Germinal center (tissue), 1 donor: ENCODE results near the gene GLIS1.
"Not testable (repeated sequence)": the region's sequence is repeated elsewhere in the genome, so short reads cannot be mapped to it uniquely, and the experiment has no call there.

ENCODE experiments used
- DNase-seq: peaks from one replicate; pipeline ENCODE4 v3.0.0; 2012; ENCODE audit warnings: mixed read lengths, low spot score

The GLIS1 gene

DNA sequence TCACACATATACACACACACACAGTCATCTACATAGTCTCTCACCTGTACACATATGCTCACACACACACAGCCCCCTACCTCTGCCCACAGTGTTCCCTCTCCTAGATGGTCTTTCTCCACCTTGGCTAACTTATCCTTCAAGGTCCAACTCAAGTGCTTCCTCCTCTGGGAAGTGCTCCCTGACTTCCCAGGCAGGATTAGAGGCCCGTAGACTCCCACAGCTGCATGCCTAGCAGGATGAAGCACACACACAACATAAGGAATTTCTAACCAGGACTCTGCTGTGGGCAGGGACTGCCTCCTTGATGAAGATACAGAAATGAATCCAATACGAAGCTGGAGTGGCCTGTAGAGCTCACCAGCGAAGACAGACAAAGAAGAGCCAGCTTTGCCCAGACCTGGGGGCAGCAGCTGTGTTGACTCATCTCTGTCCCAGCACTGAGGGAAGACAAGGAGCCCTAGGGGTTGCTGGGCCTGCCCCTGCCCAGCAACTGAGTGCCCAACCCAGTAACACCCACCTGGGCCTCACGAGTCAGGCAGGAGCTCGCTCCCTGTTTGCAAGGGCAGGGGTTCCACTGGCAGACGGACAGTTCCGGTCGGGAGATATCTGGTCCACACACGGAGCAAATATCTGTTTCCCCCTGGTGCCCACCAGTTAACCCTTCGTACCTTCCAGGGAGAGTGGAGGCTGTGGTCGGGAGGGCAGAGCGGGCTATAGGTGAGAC is 178.9 kb downstream of the GLIS1 start:
- no peak for DNase-seq

DNA sequence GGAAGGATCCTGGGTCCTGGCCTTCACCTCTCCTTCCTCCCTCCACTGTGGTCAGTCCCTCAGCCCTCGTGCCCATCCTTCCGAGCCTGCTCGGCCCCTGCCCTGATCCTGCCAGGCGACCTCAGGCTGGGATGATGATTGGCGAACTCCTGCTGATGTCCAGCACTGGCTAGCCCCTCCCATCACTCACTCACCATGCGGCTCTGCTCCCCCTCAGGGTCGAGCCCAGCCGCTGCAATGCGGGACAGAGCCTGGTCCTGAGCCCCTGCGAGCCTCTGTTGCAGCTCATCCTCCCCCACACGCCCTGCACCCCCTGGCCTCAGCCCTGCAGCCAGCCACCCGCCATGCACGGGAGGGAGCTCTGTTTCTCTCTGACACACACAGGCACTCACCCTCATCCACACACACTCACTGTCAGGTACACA is 179.6 kb downstream of the GLIS1 start:
- no peak for DNase-seq

DNA sequence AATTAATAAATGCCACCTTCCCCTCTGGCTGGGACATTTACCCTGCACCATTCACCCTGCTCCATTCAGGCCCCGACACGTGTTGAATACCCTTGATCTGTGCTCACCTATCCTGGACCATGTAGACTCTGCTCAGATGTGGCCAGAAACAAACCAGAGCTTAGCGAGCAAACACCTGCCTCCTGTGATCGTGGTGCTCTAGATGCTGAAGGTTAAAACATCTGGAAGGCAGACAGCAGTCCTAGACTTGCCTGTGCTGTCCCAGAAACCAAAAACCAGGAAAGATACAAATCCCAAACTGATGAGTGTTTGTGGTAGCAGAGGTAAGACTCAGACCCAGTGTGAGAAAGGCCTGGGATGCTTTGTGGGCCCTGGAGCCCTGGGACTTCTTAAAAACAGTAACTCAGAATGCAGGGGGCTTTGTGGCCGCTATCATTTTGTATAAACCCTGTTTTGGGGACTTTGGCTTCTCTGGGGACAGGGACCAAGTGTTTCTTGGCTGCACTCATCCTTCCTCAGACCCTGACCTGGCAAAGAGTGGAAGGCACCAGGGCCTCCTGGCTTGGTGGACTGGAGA is 180.1 kb downstream of the GLIS1 start:
- no peak for DNase-seq

DNA sequence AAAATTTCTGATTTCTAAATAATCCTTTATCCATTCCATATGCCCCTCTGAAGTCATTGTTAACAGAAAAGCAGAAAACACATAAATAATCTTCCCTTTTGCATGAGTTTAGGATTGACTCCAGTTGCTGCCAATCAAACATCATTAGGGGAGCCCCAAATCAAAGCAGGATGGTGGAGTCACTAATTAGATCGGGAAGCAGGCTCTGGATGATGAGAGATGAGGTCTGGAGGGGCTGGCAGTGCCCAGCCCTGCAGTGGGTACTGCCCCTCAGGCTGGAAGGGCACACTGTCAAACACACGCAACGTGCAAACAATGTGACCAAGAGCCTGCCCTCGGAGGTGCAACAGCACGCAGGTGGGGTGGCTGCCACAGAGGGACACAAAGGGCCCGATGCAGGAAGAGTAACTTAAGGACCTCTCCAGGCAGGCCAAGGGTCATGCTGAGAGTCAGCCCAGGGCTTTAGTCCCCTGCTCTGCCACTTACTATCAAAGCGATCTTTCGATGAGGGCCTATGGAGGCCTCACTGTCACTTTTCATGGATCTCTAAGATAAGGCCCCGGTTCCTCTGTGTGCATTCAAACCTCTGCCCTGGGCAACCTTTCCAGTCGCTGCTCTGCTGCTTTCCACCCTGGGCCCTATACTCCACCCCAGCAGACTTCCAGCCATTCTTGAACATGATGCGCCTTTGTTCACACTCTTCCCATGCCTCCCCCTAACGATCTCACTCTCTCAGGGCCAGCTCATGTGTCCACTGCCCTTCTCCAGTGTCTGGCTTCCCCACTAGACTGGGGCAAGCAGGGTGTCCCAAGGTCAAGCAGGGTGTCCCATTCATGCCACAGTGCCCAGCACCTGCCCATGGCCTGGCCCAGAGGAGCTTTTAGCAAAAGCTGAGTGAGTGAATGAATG is 180.9 kb downstream of the GLIS1 start:
- no peak for DNase-seq

DNA sequence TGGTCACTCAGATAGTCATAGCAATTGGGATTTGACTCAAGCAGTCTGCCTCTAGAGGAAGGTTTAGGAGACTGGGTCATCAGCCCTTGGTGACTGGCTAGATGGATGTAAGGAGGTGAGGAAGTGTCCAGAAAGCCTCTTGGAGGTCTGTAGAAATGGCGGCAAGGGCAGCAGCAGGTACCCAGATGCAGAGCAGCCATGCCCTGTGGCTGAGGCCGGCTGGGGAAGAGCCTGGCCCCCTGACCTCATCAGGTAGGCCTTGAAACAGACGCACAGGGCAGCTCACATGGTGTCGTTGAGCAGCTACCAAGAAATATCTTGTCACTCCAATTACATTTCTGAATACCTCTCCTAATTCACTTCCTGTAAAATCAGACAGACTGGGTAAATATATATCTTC is 181.6 kb downstream of the GLIS1 start:
- DNase-seq, result no peak

DNA sequence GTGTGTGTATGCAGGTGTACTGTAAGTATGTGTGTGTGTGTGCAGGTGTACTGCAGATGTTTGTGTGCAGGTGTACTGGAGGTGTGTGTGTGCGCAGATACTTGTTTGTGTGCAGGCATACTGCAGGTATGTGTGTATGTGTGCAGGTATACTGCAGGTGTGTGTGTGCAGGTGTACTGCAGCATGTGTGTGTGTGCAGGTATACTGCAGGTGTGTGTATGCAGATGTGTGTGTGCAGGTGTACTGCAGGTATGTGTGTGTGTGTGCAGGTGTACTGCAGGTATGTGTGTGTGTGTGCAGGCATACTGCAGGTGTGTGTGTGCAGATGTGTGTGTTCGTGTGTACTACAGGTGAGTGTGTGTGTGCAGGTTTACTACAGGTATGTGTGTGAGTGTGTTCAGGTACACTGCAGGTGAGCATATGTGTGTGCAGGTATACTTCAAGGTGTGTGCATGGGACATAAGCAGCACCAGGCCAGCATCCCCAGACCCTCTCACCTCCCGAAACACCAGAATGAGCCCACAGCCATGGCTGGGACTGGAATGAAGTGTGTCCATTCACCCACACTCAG is 182.2 kb downstream of the GLIS1 start:
- DNase-seq, result no peak

DNA sequence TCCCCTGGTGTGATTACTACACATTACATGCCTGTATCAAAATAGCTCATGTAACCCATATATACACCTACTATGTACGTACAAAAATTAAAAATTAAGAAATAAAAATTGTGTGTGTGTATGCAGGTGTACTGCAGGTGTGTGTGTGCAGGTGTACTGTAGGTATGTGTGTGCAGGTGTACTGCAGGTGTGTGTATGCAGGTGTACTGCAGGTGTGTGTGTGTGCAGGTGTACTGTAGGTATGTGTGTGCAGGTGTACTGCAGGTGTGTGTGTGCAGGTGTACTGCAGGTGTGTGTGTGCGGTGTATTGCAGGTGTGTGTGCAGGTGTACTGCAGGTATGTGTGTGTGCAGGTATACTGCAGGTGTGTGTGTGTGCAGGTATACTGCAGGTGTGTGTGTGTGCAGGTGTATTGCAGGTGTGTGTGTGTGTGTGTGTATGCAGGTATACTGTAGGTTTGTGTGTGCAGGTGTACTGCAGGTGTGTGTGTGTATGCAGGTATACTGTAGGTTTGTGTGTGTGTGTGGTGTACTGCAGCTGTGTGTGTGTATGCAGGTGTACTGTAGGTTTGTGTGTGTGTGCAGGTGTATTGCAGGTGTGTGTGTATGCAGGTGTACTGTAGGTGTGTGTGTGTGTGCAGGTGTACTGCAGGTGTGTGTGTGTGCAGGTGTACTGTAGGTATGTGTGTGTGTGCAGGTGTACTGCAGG is 183.2 kb downstream of the GLIS1 start:
- not testable (repeated sequence) for DNase-seq

DNA sequence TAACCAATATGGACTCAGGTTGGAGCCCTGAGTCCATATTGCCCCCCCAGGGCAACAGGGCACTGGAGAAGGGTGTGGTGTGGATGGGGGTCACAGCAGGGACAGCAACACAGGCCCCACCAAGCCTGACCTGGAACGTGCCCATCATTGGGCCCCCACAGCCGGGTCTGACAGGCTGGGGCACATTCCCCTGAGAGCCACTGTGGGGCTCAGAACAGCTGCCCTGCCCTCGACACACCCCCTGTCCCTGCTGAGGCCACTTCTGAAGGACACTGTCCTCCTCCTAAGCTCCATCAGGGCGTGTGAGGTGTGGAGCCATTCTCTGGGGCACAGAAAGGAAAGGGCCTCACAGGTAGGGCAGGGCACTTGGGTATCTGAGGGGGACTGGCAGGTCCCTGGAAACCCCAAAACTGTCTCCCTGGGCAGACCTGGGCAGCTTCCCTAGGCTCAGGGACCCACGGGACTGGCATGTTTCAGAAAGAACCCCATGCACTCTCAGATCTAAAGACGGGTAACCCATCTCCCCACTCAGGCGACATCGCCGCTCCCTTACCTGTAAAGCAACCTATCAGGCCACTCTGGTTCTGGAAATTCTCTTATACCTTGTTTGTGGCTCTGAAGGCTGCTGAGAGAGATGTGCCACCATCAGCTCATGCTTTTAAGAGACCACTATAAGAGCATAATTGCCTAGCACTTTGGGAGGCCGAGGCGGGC is 184.2 kb downstream of the GLIS1 start:
- no peak for DNase-seq

DNA sequence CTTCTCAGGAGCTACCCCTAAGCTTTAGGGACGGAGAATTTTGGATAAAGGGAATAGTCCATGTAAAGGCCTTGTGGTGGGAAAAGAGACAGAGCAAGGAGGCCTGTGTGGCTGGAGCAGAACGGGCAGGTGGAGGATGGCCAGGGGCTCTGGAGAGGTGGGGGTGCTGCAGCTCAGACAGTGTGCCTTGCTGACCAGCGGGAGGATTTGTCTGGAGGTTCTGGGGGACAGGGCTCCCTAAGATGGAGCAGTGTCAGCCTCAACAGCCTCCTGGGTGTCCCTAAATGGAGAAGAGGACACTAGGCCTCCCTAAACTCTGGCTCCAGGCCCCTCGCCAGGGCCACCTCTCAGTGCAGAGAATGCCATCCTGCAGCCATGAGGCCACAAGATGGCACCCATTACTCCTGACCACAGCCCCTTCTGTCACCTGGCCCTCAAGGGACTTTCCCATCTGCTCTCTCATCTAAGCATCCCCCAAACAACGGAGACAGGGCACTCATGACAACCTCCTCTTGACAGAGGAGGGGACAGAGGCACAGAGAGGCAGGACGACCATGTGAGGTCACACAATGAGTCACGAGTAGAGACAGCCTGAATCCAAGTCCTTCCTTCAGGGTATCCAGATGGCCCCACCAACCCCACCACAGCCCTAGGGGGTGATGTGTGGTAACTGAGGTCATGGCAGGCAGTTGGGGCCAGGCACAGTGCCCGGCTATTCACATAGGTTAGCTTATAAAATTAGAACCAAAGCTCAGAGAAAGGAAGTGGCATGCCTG is 185.0 kb downstream of the GLIS1 start:
- no peak for DNase-seq

DNA sequence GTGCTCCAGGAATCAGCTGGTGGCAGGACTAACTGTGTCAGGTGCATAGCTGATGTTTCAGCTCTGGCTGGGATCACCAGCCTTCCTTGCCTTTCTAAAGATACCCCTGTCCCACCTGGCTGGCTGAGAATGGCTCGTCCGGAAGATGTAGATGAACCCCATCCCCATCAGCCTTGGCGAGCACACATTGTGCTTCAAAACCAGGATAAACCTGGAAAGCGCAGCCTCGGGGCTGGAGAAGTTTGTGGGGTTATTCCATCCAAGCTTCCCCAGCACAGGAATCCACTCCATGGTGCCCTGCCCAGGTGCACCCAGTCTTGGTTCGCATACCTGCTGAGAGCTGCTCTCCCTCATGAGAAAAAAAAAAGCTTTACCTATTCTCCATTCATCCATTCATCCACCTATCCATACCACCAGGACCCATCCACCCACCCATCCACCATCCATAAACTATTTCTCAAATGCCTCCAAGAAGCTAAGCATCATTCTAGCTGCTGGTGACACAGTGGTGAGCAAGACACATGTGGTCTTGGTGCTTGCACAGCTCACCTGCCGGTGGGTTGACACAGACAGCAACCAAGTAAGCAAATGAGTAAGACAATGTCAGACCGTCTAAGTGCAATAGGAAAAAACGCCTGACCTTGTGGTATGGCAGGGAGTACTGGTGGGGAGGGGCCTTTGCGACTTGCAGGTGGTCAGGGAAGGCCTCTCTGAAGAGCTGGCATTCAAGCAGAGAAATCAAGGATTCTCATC is 185.8 kb downstream of the GLIS1 start:
- DNase-seq, result no peak

DNA sequence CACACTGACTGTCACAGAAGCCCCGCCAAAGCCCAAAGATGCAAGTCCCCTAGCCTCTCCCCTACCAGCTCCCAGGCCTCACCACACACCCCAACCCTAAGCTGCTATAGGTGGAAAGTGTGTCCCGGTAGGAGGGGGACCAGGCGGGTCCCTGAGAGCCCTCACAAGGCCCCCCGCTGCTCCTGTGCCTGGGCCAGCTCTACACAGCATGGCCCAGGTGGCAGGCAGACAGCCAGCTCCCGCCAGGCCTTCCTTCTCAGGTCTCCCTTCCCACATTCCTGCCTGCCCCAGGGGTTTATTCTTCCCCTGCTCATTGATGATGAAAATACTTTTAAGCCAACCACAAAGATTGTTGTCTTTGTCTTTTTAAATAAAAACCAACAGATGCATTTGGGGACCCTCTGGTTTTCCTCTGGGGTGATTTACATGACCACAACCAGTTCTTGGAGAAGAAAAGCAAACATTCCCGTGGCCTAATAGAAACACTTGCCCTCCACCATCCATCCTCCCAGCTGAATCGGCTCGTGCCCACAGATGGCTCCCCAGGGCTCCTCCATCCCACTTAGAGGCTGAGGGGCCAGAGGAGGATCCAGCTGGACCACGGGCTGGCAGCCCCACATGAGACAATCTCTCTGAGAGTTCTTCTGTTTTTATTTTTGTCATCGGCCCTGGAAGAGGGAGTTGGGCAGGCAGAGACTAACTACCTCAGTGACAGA is 186.7 kb downstream of the GLIS1 start:
- DNase-seq, result no peak

DNA sequence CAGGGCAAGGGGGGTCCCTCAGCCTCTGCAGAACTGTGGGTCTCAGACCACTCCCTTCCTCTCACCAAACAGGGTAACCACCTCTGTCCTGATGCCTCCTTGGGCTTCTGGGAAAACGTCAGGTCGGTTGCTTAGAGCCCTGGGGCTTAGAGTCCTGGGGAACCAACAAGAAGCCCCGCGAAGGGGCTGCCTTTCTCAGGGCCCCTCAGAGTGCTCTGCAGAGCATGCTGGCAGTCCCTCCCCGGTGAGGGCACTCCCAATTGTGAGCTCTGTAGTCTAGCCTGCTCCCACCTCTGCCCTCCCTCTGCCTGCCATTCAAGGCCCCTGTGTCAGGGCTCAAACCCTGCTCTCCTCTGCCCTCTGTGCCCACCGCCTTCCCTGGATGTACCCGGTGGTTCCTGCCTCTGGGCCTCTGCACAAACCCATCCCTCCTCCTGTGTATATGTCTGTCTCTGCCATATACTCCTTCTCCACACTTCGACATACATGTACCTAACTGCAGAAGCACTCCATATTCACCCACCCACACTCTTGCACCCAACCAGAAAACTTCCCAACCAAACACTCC is 187.5 kb downstream of the GLIS1 start:
- no peak for DNase-seq

DNA sequence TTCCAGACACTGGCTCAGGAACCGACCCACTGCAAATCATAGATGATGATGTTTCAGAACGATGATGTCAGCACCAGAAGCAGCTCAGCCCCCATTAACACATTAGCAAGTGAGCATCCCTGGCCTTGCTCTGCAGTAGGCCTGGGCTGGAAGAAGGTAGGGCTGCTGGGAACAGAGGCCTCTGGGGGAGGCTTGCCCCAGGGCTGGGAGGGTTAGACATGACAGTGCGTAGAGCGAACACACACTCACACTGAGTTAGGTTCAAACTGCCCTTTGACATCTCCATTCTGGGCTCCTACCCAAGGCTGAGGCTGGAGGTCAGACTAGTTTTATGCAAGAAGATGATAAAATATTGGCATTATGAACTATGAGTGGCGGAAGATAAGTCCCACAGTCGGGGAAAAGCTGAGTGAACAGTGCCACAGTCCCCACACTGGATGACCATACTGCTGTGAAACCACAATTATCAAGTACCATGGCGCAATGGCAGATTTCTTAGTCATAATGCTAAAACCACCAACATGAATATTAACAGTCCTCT is 188.7 kb downstream of the GLIS1 start:
- no peak for DNase-seq

DNA sequence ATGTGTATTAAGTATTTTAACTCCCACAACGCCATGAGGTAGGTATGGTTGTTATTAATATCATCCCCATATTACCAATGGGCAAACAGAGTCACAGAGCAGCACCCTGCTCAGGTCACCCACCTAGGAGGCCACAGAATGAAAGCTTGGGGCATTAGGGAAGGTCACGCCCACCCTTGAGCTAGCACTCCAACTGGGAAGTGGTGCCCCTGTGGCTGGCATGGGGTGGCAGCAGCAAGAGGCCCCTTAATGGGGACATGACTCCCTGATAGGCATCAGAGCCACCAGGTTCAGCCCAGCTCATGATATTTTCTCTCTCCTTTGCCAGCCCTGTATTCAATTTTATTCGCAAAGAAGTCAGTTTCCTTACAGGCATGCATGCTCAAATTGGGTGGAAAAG is 189.2 kb downstream of the GLIS1 start:
- no peak for DNase-seq

DNA sequence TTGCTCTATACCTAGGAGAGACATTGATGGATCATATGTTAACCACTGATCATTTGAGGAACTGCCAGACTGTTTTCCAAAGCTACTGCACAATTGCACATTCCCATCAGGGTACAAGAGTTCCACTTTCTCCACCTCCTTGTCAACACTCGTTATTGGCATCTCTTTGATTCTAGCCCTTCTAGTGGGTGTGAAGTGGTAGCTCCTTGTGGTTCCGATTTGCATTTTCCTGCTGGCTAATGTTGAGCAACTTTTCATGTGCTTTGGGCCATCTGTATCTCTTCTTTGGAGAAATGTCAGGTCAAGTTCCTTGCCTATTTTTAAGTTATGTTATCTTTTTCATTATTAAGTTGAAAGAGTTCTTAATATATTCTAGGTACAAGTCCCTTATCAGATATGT is 189.7 kb downstream of the GLIS1 start:
- no peak for DNase-seq

DNA sequence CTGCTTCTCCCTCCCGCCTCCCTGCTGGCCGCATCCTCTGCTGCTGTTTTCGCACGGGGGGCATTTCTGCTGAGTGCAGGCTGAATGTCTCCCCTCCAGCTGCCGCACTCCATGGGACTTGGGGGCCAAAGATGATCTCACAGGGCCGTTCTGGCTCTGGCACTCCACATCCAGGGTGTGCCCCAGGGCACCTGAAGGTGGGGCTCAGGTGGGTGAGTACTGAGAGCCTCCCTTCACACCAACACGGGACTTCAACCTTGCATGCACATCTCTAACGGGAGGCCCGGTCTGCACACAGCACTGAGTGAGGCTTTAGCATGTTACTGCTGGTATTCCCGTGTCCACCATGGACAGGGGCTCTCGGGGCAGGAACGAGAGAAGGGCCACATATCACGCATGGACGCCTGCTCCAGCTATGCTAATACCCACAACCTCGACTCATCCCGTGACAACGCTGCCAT is 190.9 kb downstream of the GLIS1 start:
- no peak for DNase-seq

DNA sequence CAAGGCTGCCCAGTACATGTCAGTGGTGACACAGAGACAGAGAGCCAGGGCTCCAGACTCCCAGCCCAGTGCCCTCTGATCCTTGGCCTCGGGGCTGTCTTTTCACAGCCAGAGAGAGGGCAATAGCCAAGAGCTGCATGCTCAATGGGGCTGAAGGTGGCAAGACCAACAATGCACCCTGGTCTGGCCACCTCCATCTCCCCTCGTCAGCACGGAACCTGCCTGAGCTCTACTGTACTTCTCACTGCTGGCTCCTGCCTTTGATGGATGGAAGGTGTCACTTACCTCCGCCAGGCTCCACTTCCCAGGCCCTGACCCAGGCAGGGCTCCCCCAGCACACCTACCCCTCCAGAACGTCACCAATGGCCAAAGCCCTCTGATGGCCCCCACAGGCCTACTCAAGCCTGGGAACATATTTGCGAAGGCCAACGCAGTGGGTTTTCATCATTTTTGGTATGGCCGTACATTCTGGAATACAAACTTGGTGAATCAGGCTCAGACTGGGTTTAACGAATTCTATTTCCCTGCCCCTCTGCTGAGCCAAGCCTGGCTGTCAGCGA is 191.7 kb downstream of the GLIS1 start:
- no peak for DNase-seq
